GM21528 (cell line): Measurements from ENCODE around the gene TBC1D10A.

Source experiments
- ATAC-seq: cut with Tn5 transposase; IDR thresholded peaks from one replicate; pipeline ENCODE4 v1.9.1; 2021; ENCODE audit warnings: mild to moderate bottlenecking, moderate library complexity; ENCODE audit not compliant: unreplicated experiment, low FRiP score

TBC1D10A gene

DNA sequence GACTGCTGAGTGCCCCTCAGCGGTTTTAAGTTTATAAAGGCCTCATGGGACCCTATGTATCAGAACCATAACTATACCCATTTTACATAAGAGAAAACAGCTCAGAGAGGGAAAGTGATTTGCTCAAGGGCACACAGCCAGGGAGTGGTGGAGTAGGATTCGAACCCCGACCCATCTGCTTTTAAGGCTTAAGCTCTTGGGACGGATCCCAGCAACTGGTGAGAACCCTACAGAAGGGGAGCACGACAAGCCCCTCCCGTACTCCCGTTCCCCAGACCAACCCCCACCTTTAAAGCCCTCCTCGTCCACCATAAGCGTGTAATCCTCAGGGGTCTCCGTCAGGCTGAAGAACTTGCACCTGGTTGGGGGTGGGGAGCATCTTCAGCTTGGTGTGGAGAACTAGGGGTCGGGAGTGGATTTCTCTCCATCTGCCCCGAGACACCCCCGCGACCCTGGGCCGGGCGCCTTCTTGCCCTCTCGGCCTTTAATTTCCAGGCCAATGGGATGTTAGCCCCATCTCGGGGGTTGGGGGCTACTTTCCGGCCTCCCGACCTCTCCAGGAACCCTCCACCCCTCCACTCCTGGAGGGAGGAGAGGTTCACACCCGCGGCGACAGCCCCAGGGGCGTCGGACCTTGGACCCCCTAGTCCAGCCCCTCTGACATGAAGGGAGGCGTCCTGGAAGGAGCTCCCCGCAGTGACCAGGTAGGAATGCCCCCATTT, 38.2 kb downstream of the TBC1D10A start:
- no peak for ATAC-seq

DNA sequence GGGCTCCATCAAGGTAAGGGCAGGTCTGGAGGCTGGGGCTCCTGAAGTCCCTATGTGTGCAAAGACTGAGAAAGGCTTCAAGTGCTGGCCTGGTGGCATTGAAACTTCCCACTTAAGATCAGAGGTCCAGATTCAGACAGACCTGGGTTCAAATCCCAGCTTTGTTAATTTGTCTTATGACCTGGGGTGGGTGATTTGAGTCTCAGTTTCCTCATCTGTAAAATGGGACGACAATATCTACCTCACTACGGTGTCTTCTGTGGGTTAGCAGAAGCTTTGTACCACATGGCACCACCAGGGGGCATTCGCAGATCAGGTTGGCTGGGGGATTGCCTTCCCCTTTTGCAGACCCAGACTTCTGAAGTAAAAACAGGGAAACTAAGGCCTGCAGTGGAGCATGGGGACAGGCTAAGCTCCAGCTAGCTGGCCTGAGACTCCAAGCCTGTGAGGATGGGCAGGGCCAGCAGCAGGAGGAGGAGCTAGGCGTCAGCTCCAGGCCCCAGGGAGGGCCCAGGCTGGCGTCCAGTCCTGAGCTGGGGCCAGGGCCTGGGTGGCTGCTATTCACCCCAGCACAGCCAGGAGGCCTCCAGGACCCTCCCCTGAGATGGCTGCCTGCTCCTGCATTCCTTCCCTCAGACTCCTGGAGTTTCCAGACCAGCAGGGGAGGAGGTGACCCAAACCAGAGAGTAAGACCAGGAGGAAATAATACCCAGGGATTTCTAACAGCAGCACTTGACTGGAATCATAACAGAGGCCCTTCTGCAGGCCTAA, 38.9 kb downstream of the TBC1D10A start:
- no peak for ATAC-seq

DNA sequence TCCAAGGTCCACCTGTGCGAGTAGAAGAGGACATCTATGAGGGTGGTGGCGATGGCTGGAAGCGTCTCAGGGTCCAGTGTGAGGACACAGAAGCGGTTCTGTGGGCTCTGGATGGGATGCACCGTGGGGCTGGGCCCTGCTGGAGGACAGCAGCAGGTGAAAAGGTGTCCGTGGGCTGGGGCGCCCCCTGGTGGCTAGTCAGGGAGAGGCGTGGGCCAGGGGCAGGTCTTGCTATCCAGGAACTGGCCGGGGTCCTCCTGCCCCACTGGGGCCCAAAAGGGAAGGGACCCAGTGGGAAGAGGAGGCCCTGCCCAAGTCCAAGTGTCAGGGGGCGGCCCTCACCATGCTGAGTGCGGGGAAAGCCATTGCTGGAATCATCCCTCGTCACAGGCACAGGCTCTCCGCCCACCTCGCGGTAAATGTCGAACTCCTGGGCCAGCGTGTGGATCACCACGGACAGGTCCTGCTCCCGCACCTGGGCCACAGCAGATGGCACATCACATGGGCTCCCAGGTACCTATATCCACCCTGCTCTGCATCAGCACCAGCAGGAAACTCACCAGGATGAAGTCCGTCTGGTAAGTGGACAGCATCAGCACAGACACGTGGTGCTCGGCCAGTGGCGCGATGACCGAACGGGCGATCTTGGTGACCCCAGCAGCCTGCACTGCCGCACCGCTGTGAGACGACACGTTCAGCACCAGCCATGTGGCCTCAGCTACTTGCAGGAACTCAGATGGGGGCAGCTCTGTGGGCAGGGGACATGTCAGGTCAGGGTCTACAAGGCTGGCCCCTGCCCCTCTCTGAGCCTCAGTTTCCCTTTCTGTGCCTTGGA, 39.7 kb downstream of the TBC1D10A start:
- ATAC-seq = no peak

DNA sequence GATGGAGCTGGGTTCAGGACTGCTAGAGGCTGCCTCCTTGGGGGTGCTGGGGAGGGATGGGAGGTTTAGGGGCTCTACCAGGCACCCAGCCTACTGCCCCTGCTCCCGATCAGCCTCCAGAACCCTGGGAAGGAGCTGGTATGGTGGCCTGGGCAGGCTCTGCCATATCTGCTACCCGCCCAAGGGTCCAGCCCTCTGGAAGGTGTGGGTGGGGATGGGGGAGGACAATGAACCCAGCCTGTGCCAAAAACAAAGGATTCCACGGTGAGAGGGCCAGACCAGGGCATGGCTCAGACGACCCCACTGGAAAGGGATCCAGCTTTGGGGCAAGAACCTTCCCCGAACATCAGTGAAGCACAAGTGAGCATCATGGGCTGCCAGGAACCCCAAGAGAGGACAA, 40.4 kb downstream of the TBC1D10A start:
- ATAC-seq = no peak

DNA sequence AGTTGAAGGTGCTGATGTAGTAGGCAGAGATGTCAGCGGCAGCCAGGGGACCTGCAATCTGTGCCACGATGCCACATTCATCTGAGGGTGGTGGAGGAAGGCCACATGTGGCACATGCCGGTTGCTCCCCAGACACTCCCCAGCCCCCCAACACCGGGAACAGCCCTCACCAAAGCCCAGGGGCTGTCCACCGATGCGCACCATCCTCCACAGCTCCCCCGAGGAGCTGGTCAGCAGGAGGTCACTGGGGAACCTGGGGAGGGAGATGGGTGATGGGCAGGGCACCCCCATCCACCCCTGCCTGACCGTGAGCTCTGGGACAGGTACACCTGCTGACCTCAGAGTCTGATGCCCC, 40.9 kb downstream of the TBC1D10A start:
- ATAC-seq = no peak

DNA sequence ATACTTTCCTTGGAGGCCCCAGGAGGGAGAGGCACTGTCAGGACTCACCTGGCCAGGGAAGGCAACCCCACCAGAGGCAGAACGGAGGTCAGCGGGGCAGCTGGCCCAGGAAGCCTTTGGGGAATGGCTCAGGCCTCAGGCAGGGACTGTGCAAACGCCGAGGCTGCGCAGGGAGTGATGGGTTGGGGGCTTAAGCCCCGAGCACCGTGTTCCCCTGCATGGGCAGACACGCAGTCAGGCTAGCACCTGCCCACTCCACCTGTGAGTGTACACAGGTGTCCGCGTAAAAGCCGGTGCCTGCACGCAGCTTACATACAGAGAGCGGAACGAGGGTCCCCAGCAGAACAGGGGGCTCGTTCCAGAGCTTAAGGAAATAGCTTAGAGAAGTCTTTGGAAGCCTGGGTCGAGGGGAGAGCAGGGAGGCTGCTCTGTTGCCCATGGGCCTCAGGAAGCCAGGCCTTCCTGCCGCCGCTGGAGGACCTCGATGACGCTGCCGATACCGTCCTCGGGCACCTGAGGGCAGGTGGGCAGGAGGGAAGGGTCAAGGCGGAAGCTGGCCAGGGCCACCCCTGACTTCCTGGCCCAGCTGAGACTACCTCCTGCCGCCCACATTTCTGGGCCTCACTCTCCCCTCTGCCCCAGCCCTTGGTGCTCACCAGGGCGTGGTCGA, 41.4 kb downstream of the TBC1D10A start:
- no peak for ATAC-seq

DNA sequence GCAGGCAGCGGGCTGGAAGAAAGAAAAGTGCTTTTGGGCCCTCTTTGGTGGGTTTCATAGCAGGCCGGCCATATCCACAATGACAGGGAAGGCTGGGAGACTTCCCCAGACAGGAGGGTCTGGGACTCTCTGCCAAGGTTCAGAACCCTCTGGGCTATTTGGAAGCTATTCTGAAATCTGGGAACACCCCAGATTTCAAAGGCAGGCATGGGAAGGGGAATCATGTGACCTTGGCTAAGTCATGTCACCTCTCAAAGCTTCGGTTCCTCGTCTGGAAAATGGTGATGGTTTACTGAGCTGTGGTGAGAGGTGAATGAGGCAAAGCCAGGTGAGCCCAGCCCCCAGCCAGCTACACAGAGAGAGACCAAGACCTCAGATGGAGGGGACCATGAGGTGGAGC, 42.1 kb downstream of the TBC1D10A start:
- no peak for ATAC-seq

DNA sequence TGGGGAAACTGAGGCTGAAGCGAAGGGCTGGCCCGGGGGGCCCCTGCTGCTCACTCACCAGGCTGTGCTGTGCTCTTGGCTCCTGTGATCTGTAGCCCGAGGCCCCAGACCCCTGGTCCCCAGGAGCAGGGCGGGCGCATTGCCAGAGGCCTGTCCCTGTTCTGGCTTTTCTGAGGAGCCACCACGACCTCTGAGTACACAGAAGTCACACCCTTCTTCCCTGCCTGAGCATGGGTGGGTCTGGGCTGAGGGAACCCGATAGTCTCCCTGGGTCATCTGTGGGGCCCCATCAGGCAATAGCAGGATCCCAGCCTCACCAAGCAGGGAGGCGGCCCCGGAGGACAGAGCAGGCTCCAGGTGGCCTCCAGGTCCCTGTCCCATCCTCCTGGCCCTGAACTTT, 42.6 kb downstream of the TBC1D10A start:
- no peak for ATAC-seq

DNA sequence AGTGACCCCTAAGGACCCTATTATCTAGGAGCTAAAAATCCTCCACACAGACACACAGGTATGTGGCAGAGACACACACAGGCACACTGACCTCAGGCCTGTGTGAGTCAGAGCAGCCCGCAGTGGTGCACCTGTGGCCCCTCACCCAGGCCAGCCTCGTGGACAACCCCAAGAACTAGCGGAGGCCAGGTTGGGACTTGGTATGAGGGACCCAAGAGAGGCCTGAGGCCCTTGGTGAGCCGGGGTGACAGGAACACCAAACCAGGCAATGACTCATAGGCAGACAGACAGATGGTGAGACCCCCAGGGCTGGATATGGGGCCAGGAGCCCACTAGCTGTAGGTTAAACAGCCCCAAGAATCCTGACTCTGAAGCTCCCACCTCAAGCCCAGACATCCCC, 43.4 kb downstream of the TBC1D10A start:
- ATAC-seq = no peak

DNA sequence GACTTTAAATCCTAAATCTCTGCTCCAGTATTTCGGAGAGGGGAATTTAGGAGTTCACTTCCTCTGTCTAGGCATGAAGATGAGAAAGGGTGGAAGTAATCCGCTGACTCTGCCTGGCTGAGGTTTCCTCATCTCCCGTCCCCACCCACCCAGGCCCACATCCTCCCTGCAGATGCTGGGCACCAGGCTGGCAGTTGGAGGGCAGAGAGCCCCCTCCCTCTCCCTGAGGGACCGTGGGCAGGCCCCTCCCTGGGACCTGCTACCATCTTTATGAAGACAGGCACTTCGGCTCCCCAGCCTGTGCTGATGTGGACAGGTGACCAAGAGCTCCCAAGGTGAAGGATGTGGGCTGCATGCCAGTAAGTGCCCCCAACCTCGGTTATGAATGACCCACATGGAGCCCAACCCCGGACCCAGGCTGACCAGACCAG, 44.1 kb downstream of the TBC1D10A start:
- ATAC-seq = no peak

DNA sequence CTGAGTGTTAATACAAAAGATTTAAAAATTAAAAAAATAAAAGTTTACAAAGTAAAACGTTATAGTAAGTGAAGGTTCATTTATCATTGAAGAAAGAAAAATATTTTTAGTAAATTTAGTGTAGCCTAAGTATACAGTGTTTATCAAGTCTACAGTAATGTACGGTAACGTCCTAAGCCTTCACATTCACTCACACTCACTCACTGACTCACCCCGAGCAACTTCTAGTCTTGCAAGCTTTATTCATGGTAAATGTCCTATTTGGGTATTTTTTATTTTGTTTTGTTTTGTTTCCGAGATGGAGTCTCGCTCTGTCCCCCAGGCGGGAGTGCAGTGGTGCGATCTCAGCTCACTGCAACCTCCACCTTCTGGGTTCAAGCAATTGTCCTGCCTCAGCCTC, 46.2 kb downstream of the TBC1D10A start:
- no peak for ATAC-seq

DNA sequence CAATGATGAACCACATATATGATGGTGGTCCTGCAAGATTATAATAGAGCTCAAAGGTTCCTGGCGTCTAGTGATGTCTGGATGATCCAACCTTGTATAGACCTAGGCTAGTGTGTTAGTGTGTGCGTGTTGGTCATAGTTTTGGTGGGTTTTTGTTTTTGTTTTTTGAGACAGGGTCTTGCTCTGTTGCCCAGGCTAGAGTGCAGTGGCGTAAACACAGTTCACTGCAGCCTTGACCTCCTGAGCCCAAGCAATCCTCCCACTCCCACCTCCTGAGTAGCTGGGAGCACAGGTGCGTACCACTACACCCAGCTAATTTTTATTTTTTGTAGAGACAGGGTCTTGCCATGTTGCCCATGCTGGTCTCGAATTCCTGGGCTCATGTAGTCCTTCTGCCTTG, 46.8 kb downstream of the TBC1D10A start:
- no peak for ATAC-seq

DNA sequence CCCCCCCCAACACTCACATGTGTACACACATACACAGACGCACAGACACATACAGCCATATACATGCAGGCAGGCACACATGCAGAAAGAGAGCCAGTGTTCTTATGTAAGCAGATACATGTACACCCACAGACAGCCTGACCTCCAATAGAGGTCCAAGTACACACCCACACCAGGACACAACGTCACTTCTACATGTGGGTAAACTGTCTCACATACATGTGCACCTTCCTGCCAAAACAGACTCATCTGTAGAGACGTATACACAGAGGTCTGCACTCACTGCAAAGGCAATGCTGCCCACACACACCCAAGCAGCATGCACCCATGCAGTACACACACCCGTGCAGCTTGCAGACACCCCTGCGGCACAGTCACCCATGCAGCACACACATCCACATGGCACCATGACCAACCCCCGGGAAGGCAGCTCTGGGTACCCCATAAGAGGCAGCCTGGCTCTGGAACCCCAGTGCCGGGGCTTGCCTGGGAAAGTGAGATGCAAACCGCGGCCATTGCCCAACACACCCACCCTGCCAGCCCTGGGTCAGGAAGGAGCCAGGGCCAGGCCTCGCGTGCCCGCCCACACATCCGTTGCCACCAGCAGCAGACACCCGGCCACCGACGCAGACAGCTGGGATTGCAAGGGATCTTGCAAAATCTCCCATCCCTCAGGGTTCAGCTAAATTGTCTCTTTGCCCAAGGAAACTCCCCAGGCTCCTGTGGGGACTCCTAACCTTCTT, 47.5 kb downstream of the TBC1D10A start:
- no peak for ATAC-seq

DNA sequence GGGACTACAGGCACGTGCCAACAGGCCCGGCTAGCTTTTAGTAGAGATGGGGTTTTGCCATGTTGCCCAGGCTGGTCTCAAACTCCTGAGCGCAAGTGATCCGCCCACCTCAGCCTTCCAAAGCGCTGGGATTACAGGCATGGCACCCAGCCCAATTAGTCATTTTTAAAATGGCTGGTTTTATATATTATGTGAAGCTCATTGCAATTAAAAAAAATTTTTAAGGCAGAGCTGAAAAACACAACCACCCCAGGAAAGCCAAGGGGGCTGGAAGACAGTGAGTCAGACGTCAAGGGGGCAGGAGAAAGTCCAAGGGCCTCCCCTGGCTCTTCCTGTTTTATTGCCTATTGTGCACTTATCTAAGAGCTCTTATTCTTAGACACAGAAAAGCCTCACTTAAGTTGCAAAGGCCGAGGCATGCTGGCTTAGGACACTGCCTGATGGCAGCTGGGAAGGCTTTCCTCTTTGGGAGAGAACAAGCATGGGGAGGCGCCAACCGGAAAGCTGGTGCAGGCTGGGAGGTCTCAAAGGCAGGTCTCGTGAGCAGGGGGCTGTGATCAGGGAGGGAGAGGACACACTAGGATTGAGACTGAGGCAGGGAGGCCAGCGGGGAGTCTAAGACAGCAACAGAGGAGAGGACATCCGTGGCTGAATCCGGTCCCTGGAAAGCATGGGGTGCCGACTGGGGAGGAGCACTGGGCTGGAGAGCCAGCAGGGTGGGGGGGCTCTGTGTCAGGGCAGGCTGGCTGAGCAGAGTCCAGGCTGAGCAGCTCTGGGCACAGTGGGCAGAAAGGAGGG, 49.0 kb downstream of the TBC1D10A start:
- ATAC-seq = no peak

DNA sequence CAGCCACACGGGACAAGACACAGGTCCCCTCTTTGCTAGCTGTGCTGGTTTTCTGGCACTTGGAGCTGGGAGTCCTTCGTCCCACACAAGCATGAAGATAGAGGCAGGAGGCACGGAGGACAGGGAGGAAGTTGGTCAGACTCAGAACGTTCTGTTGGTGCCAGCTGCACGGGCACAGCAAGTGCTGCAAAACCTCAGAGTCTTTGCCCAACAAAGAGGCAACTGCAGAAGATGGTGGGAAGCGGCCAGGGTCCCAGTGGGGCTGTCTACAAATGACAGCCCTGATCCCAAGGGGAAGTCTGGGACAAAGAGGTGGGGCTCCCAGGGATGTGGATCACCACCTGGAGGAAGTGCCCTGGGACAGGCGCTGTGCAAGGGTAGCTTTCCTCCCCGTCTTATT, 50.7 kb downstream of the TBC1D10A start:
- ATAC-seq = no peak

DNA sequence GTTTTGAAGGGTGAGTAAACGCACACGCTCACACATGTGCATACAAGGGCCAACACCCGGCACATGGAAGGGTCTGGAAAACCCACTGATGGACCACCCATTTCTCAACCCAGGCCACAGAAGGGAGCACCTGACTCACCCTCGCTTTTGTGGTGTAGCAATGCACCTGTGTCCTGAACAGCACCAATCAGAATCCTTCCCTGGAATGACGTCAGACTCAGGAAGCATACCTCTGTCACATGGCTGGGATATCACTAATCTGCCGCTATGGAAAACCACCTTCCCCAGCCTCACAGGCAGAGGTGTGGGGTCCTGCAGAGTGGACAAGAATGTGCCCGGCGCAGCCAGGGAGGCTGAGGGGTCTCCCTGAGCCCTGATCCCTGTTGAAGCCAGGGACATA, 51.1 kb downstream of the TBC1D10A start:
- no peak for ATAC-seq

DNA sequence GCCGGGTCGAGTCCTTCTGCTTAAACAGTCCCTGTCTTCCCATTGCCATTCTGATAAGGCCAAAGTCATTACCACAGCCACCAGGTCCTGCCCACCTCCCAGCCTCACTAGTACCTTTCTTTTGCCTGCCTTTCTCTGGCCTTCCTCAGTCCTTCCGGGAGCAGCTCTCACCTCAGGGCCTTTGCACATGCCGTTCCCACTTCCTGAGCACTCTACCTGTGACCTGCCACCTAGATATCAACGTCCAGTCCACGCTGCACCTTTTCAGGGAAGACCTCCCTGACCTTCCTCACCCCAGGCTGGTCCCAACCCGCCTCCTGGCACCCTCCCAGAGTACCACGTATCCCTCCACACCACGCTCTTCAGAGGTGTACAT, 52.3 kb downstream of the TBC1D10A start:
- no peak for ATAC-seq

DNA sequence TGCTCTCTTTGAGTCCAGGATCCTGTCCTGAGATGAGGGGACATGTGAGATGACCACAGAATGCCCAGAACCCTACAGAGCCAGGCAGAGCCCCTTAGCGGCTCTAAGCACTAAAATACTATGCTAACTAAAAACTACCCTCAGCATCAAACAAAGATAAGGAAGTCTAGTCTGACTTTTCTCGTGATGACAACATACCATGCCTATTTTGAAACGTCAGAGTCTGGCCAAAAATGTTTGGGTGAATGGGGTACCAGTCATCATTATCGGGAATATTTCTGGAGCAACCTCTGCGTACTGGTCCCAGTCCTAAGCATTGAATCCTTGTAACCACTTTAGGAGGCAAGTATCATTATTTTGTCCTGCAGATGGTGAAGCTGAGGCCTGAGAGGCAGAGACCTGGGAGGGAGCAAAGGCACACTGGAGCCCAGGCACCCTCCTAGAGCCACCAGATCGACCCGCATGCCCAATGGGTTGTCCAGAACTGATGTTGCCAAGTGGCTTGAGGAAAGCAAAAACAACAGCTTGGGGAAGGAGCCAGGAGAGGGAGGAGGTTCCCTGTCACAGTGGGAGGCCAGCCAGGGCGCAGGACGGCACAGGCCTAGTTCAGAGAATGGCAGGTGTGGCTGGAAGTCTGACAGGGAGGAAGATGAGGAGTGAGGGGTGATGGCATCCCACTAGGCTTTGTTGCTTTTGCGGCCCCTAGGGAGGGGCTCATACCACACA, 52.9 kb downstream of the TBC1D10A start:
- no peak for ATAC-seq
